GDM1 (cell line): Measurements from ENCODE around the gene TMEM38B.
A peak's percentile ranks its signal among the peaks of the same experiment; 100 is the strongest.

Experiments used
- DNase-seq: peaks from one replicate; lab custom pipeline; 2025; lab: John Stamatoyannopoulos, UW

TMEM38B gene, protein sequence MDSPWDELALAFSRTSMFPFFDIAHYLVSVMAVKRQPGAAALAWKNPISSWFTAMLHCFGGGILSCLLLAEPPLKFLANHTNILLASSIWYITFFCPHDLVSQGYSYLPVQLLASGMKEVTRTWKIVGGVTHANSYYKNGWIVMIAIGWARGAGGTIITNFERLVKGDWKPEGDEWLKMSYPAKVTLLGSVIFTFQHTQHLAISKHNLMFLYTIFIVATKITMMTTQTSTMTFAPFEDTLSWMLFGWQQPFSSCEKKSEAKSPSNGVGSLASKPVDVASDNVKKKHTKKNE

DNA sequence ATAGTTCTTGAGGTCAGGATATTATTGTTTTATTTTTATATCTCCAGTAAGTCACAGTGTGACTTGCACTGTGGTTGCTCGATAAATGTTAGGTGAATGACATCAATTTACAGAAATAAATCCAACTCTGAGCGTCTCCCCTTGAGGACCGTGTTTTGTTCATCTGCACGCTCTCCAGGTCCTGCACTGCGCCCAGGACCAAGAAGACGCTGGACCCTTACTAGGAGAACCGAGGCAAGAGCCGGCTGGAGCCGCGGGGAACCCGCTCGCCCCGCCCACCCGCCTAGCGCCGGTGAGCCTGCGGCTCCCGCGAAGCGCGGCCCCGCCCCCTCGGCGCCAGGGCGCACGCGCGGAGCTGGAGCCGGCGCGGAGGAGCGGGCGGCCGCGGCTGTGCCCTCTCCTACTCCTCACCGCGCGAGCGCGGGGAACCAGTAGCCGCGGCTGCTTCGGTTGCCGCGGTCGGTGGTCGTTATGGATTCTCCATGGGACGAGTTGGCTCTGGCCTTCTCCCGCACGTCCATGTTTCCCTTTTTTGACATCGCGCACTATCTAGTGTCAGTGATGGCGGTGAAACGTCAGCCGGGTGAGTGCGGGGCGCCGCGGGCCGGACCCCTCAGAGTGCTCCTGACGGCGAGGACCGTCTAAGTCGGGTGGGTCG, at the start of gene TMEM38B:
Gene TMEM38B (plus strand): TSS at position 352 of the 658 bp plus-strand sequence. CDS start 120 bp downstream, at position 472.
- DNase-seq = peak; percentile 73

DNA sequence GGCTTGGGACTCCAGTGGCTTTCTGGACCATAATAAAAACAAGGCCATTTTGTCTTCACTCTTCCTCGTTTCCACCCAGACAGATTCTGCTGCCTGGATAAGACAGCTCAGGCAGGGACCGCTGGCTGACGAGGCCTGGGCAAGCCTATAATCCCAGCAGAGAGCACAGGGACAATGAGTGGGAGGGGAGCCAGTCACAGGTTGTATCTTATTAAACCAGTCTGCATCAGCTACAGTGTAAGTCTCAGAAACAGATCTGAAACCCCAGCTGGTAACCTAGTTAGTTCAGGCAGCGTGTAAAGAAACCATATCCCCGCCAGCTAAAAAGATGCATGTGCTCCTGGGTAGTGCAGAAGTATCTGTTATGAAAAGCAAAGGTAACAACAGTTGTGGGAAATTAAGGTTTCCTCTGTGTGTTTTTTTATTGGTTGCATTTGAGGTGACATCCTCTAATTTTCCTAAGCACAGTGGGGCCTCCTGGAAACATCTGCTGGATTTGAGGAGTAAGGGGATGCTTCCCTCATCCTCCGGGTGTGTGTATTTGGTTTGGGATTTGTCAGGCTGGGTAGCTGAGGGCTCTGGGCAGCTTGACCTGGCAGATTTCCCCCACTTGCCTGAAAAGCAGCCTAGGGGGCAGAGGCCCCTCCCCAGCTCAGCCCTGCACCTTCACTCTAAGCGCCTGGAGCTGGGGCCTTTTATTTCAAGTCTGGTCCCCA, 47.3 kb upstream of the TMEM38B start:
- no peak for DNase-seq

DNA sequence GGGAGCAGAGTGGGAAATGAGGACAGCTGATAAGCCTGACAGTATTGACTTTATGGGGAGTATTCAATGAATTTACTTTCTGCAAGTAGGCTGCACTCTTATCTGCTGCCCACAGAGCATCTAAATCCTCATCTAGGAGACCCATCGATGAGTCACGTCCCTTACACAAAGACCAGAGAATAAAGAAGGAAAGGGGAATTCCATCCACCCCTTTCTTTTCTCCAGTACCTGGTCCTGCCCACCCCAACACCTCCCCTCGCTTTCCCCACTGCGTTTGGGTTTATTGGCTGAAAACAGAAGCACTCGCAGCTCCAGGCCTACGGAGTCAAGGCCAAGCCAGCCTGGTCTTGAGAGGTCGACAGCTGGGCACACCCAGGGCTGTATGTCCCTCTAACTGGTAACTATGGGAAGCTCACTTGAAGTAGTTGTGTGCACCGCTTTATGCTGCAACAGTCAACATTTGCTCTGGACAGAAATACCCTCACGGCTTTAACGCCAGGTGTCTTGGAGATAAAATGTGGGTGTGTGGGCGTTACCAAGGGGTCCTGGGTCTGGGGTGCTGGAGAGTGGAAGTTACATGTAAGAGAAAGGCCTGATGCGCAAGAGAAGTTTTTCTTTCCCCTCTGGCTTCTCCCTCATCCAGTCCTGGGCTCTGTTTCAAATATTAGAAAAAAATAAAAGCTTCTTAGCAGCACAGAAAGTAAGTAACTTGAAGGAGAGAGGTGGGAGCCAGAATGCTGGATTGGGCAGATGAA, 46.6 kb upstream of the TMEM38B start:
- DNase-seq = no peak

DNA sequence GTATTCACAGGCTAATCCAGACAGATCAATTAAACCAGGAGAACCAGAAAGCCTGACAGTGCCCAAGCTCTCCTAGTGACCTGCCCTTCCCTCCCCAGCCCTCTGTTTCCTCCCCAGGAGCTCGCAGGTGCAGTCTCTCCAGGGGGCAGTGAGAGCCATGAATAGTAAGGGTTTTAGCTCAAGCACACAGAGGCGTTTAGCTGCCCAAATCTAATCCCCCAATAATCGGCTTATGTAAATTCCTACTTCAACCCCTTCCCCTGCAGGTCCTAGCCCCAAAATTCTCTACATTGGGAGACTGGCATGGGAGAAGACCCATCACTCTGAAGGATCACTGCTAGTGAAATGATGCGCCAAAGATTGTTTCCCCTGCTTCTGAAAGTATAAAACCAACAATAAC, 42.5 kb upstream of the TMEM38B start:
- no peak for DNase-seq

DNA sequence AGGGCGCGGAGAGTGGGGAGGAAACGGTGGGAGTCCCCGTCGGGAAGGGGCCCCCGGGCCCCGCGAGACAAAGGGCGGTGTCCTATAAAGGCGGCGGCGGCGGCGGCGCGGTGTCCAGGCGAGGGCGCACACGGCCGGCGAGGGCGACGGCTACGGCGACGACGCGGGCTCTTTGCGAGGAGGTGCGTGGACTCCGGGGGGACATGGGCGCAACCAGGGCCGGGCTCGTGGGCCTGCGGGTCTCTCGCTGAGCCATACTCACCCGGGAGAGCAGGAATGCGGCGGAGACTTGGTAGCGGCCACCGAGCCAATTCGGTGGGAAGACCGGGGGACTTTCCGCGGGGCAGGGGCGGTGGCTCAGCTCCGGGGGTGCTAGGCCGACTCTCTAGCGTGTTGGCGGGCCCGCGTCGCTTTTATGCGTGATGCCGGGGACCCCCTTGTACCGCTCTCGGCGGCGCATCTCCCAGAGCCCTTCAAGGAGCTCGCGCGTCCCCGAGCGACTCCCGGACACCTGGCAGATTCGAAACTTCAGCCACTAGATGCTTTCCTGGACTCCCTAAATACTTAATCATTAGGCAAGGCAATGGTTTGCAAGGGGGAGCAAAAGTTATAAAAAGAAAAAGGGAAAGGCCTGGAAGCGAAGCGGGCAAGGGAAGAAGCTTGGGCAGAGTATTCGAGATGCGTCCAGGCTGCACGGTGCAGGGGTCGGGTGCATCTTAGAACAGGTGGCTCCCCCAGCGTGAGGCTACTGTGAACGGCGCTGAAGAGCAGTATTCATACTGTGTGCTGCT, 38.0 kb upstream of the TMEM38B start:
- DNase-seq = no peak

DNA sequence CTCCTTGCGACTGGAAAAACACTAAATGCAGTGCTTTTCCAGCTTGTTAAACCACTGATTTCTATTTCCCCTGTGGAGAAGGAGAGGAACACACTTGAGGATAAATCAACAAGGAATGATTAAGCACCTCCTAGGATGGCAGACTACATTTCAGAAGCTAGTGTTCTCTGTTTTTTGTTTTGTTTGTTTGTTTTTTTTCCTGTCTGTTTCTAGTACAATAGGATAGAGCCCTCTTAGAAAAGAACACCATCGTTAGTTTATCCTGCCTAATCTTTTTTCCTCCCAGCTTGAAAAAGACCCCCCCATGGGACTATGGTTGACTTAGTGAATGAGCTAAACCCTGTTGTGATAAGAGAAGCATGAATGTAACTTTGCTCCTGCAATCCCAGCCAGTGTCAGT, 36.0 kb upstream of the TMEM38B start:
- DNase-seq = no peak

DNA sequence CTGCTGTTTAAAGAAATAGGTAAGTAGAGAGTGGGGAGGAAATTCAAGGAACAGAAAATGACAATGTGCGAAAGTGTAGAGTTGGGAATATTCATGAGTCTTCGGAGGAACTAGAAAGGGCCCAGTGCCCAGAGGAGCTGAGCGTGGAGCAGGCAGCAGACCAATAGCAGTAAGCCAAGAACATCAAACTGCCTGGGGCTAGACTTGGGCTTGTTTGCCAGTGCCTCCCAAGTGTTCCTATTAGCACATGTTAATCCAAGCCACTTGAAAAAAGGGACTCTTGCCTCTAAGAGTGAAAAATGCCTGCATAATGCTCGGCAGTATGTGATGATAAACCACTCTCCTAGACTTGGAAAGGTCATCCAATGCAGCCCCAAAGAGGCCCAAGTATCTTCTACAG, 33.3 kb upstream of the TMEM38B start:
- DNase-seq = no peak

DNA sequence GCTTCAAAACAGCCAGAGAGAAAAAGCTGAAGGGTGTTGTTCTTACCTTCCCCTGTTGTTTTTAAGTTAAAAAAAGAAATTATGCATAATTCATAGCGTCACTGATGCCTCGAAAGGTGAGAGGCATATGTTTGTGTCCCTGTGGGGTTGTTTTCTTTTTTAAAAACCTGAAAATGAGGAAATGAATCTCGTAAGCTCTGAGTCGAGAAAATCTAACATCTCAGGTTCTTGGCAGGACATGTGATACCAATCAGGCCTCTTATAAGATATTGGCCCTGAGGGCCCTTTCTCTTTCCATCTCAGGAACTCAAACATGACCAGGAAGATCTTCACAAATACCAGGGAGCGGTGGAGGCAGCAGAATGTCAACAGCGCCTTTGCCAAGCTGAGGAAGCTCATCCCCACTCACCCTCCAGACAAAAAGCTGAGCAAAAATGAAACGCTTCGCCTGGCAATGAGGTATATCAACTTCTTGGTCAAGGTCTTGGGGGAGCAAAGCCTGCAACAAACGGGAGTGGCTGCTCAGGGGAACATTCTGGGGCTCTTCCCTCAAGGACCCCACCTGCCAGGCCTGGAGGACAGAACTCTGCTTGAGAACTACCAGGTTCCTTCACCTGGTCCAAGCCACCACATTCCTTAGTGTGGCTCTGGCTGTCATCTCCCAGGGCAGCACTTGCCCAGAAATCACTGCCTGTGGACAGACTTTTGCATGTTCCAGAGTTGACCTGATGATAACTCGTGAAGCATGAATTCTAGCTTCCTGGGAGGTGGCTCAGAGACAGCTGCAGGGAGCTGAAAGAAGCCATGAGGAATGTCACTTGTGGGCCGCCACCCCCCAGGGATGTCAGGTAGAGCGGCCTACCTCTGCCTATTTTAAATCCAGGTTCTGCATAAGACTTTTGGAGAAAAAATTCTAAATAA, 31.9 kb upstream of the TMEM38B start, which contains the start of gene TAL2:
Gene TAL2 (plus strand): TSS at position 274 of the 921 bp plus-strand sequence. CDS start 40 bp downstream, at position 314.
- no peak for DNase-seq

DNA sequence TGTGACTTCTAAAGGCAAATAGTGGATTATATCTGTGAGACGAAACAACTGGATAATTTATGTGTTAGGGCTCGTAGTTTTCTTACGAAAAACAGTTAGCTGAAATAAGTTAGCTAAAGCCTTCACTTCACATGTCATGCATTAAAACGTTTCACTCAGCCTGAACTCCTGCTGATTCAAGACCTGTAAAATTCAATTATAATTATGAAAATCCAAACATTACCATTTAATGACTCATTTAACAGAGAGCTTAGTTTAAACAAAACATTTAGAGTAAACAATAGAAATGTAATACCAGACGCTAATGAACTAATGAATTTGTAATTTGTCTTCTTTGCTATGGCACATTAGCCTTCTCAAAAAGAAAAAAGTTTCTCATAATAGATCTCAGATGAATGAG, 30.4 kb upstream of the TMEM38B start:
- no peak for DNase-seq

DNA sequence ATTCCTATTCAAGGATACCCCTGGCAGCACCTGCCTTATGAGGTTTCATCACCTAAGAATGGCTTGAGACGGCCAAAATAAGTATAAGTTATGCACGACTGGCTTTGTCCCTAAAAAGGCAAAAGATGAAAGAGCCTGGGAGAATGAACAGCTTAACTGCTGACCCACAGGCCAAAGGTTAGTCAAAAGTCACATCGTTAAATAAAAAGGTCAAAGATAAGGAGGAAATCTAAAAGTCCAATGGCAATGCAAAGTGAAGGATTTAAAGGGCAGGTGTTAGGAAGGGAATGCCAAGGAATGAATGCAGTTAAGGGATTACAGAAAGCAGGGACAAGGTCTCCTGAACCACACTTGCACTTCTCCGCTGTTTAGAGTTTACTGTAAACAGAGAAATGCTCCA, 26.5 kb upstream of the TMEM38B start:
- no peak for DNase-seq

DNA sequence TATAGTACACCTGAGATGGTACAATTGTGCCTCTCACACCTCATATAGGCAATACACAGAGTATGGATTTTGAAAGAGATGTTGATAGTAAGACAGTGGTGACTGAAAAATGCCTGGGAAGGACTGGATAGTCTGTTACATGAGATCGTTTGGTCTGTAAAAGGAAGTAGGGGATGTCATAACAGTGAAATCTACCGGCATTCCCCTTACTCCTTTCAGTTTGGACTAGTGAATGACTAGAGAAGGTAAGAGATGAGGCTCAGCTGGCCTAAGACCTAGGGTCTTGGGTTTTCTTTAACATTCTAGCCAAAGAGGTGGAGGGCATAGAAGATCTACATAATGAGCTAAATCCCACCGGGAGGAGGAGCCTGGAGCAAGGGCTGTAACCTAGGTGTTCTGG, 24.0 kb upstream of the TMEM38B start:
- no peak for DNase-seq

DNA sequence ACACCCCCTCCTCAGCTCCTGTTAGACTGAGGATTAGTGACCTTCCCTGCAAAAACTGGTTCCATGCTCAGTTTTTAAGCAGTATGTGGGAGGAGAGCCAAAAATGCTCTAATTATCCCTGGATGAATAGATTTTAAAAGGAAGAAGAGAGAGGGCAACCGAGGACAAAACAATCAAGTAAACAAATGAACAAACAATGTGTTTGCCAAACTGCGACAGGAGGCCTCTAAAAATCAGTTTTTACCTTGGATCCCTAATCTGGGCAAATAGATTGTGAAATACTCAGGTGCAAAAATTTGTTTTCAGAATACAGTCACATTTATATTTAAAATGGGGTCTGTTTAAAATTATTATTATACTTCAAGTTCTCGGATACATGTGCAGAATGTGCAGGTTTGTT, 23.6 kb upstream of the TMEM38B start:
- no peak for DNase-seq

DNA sequence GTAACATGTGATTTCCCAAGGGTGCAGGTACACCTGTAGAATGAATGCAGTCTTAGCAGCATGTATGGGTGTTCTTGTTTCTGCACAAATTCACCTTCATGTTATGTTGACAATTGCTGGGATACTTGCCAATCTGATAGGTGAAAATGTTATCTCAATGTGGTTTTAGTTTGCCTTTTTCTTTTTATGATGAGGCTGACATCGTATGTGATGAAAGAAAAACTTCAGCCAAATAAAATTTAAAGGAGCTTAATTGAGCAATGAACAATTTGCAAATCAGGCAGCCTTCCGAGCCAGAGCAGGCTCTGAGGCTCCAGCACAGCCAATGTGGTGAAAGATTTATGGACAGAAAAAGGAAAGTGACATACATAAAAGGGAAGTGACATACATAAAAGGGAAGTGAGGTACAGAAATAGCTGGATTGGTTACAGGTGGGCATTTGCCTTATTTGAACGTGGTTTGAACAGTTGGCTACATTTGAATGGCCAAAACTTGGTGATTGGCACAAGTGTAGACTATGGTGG, 21.6 kb upstream of the TMEM38B start:
- peak; percentile 62 for DNase-seq

DNA sequence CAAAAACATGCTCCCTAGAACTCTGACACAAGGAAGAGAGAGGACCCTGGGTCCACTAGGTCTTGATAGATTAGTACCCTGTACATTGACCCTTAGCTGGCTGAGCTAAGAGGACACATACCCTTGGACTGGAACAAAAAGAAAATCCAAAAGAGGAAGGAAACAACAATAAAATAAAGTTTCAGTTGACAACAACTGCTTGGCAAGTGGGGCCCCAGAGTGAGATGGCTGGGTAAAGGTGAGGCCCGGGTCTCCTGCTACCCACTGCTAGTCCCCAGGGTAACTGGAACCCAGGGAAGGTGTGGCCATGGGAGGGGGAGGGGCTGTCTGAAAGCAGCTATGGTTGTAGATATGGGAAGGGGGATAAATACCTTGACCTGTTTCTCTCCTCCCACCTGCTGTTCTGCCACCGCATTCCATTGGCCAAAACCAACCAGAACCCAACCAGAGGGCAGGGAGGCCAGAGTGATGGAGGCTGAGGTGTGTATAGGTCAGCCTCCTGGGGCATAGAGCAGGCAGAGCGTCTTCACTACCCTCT, 20.4 kb upstream of the TMEM38B start:
- peak; percentile 15 for DNase-seq

DNA sequence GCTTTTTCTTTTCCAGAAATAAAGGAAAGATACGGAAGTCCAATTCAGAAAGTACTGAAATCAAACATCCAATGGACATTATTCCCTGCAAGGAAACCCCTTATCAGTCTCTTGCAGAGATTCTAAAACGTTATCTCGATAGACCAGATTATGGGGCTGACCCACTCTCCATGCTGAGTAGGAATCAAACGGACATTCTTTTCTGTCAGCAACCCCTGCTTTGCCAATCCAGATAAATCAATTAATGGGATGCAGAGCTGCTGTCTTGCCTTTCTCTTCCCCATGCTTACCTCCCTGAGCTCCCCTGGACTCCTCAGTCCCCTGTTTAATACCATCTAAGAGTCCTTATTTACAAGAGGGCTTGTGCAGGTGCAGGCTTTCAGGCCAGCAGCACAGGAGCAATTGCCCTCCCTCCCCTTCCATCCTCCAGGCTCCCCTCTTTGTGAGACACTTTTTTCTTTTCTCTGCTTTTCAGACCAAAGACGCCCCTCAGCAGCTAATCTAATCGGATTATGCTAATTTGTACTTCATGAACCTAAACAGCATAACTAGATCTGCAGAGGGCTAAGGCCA, 17.9 kb upstream of the TMEM38B start:
- DNase-seq = no peak

DNA sequence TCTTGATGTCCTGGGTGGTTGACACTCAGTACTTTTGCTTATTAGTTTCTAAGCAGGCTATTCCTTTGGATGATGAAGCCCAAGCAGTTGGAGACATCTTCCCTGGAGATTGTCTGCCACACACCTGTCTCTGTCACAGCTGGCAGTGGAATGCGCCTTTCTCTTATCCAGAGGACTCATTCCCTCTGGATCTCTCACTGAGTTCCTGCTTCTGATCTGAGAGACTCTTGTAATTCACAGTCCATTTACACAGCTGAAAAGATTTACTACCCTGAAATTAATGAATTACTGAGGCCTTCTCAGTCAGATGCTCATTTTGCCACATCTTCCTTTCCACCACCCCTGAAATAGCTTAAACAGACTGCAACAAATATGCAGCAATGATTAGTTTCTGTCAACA, 16.2 kb upstream of the TMEM38B start:
- DNase-seq = no peak

DNA sequence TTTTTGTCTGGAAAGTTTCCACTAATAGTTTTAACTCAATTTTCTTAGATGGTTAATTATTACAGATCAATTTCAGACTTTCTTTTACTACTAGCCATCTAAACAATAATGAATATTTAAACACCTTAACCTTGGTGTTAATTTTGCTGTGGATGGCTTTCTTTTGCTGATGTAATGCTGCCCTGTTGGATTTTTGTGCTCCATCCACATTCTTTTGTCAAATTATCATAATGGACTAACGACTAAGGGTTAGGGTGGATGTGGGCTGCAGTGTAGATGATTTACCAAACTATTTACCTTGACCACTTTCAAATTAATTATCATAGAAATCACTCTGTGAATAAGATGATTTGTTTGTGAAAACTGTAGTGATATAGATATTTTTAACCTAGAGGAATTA, 15.6 kb upstream of the TMEM38B start:
- no peak for DNase-seq

DNA sequence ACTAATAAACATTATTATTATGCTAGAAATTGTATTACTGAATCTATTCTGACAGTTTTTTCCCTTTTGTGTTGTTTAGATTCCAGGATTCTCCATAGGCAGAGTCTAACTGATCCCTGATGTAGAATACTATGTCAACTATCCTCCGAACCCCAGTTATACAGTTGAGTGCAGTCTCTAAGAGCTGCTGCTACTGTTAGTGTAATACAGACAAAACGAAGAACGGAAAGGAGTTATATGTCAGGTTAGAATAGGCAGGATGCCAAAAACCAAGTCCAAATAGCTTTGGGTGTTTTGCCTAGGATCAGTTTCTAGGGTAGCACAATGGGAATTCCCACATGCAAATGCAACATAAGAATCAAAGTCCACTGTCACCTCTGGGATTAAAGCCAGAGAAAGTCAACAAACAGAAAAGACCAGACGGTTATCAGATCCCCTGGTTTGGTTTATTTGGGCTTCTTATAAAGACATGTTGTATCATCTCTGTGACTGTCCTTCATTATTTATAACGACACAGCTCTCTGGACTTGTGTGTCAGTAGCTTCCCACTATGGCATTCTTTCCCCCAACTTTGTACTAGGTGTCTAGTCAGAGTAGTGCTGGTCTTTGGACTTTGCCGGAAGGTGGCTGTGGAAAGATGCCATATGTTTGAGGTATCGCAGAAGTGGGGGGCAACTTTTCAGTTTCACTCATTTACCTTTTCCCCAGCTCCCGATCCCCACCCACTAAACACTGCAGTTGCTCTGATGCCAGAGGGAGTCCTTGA, 14.9 kb upstream of the TMEM38B start:
- no peak for DNase-seq

DNA sequence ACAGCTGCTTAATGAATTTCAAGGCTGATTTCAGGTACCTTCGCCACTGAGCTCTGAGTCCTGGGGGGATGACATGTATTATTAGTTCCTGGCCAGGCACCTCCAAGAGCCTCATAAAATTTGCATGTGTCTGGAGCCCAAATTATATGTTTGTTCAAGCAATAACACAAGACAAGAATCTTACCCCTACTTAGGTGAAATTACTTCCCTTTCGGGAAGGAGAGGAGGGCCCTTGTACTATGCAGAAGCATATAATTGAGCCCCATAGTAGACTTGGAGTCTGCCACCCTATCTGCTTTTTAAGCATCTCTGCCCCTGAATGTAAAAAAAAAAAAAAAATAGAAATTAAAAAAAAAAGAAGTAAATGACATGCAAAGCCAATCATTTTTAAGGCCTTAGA, 13.0 kb upstream of the TMEM38B start:
- no peak for DNase-seq
